Retinal pigment epithelial cell (primary cell): ENCODE data around the gene PRKG2.

Source experiments
- DNase-seq: peaks from one replicate; pipeline ENCODE4 v3.0.0-alpha.2; 2010; ENCODE audit warnings: low read depth
- H3K4me3 ChIP-seq: 2 replicates; pipeline ENCODE4 v1.5.1; 2011; ENCODE audit warnings: mild to moderate bottlenecking, low read length, control low read depth, moderate library complexity
- TF ChIP-seq, protein P1 (sequence below): conservative IDR thresholded peaks from 2 replicates; pipeline ENCODE4 v1.5.1; 2011; ENCODE audit warnings: low read depth, low read length, control low read depth, inconsistent platforms

The PRKG2 gene

DNA sequence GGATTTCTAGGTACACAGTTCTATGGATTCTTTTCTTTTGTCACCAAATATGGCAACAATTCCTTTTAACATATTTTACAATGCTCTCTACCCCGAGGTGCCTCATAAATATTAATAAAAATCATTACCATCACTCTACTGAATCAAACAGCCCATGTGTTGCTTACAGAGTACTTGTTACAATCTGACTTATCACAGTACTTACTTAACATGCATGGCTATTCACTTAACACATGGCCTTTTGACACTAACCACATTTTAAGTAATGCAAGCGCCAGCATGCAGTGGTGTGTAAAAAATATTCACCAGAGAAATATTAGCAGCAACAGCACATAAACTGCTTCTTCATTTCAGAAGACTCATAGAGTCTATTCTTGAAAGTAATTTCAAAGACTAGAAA is 119.6 kb downstream of the PRKG2 start:
- H3K4me3 ChIP-seq = no peak overlapping the region
- TF ChIP-seq, protein P1, sequence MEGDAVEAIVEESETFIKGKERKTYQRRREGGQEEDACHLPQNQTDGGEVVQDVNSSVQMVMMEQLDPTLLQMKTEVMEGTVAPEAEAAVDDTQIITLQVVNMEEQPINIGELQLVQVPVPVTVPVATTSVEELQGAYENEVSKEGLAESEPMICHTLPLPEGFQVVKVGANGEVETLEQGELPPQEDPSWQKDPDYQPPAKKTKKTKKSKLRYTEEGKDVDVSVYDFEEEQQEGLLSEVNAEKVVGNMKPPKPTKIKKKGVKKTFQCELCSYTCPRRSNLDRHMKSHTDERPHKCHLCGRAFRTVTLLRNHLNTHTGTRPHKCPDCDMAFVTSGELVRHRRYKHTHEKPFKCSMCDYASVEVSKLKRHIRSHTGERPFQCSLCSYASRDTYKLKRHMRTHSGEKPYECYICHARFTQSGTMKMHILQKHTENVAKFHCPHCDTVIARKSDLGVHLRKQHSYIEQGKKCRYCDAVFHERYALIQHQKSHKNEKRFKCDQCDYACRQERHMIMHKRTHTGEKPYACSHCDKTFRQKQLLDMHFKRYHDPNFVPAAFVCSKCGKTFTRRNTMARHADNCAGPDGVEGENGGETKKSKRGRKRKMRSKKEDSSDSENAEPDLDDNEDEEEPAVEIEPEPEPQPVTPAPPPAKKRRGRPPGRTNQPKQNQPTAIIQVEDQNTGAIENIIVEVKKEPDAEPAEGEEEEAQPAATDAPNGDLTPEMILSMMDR = no peak
- no peak for DNase-seq

DNA sequence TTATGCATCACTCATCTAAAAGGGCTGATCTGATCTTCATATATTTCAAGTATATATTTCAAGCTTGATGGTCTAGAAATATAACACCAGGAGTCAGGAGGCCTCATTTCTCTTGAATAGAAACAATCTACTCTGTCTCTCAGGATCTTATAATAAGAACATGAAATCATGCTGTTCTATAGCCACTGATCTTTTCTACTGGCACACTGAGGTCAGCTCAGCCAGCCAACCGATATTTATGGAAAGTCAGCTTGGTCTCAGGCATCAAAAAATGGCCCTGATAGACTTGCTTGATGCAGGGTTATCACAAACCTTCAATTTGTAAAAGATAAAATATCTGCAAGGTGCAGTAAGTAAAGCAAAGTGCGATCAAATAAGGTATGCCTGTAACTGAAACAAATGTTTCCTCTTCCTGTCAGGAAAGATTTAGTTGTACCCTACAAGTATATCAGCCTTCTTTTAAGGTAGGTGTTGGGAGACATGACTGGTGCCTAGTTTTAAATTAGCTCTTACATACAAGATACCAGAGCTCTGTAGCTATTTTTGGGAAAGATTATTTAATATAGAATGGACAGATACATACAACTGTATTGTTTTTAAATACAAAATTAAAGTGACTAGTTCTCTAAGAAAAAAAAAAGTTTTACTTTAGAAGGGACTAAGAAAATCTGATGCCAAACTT is 121.2 kb downstream of the PRKG2 start:
- no peak overlapping the region for H3K4me3 ChIP-seq
- no peak for DNase-seq
- TF ChIP-seq, protein P1 = no peak

DNA sequence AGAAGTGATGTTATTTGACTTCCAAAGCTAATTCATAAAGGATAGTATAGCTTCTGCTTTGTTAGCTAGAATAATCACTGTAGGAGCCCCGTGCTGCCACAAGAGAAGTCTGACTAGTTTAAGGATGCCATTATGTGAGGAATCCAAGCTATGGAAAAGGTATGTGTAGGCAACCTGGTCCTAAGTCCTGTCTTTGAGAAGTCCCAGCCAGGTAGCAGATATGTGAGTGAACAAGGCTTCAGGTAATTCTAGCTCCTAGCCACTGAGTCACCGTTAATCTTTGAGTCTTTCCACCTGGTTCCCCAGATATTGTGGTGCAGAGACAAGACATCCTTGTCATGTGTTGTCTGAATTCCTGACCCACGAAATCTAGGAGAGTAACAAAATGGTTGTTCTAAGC is 129.0 kb downstream of the PRKG2 start:
- TF ChIP-seq, protein P1 = no peak
- no peak overlapping the region for H3K4me3 ChIP-seq
- no peak for DNase-seq

DNA sequence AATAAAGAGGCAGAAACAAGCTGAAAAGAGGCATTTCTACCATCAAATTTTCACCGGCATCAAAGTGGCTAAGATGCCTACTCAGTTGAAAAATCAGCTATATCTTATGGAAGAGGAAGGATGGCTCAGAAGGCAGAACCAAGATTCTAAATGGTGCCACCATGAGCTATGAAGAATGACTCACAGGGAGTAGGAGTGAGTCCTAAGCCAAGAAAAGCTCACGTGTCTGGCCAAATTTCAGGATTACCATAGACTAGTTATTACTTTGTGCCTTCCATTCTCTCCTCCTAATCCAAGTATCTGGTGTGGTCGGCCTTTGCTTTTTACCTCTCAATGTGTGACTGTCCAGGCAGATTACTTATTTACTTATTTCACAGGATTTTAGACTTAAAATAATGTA is 129.7 kb downstream of the PRKG2 start:
- TF ChIP-seq, protein P1 = no peak
- no peak overlapping the region for H3K4me3 ChIP-seq
- no peak for DNase-seq

DNA sequence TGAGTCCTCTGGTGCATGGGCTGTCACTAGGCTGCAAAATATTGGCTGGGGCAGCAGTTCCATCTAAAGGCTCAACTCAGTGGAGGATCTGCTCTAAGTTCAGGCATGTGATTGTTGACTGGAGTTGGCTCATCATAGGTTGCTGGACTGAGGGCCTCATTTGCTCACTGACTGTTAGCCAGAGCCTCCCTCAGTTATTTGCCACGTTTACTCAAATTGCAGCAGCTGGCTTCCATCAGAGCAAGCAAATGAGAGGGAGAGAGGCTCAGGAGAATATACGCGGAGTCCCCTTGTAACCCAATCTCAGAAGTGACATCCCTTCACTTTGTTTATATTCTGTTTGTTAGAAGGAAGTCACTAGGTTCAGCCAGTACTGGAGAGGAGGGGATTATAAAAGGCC is 130.4 kb downstream of the PRKG2 start:
- no peak for DNase-seq
- no peak overlapping the region for H3K4me3 ChIP-seq
- TF ChIP-seq, protein P1 = no peak

DNA sequence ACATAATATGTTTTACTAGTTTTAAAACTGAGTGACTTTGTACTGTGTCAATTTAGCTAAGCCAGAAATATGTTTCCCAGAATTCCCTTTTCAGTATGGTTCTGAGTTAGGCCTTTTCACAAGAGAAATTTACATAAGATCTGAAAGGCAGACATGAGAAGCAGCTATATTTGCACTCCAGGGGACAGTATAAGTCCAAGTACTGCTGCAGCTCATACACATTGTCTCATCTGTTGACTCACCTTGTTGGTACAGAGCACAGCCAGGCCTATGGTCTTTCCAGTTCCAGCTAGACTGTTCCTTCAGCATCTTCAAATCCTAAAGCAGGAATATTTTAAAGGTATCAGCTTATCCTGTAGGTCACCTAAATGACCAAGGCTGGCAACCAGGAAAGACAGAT is 131.0 kb downstream of the PRKG2 start:
- no peak for DNase-seq
- TF ChIP-seq, protein P1 = peak; percentile 33
- no peak overlapping the region for H3K4me3 ChIP-seq

DNA sequence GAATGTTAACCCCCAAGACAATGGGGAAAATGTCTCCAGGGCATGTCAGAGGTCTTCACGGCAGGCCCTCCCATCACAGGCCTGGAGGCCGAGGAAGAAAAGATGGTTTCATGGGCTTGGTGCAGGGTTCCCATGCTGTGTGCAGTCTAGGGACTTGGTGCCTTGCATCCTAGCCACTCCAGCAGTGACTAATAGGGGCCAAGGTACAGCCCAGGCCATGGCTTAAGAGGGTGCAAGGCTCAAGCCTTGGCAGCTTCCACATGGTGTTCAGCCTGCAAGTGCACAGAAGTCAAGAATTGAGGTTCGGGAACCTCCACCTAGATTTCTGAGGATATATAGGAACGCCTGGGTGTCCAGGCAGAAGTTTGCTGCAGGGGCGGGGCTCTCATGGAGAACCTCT is 133.9 kb downstream of the PRKG2 start:
- DNase-seq = no peak
- no peak overlapping the region for H3K4me3 ChIP-seq
- TF ChIP-seq, protein P1 = no peak
